LNCaP clone FGC (cell line): ENCODE data around the gene HSD17B13.
"Not testable (repeated sequence)": the region's sequence is repeated elsewhere in the genome, so short reads cannot be mapped to it uniquely, and the experiment has no call there.

ENCODE experiments used
- DNase-seq: peaks from one replicate; pipeline ENCODE4 v3.0.0-alpha.2; 2011; ENCODE audit warnings: low read depth
- H3K4me3 ChIP-seq: 2 replicates; pipeline ENCODE4 v1.5.1; 2011; ENCODE audit warnings: mild to moderate bottlenecking, low read depth, low read length, control low read depth
- CTCF ChIP-seq: IDR thresholded peaks from 2 replicates; pipeline ENCODE4 v1.5.1; 2012; ENCODE audit warnings: mild to moderate bottlenecking; ENCODE audit not compliant: control insufficient read depth, insufficient read depth; ENCODE audit errors: extremely low read depth

The HSD17B13 gene

DNA sequence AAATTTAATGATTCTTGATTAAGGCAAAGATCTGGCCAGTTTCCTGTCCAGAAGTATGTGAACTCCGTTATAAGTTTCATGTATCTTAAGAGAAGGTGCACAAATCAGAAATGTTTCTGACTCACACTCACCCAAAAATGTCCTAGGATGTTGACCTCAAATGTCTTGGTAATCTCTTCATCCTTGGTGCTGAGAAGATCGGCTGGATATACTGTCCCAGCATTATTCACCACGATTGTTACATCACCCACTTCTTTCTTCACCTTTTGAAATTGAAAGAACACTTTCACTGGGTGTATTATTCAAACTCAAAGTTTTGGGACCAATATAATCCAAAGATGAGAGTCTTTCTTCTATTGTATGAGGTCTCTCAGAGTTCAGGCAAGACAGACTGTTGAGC is 5.7 kb downstream of the HSD17B13 start:
- H3K4me3 ChIP-seq: no peak overlapping the region
- TF ChIP-seq CTCF: no peak
- no peak for DNase-seq

- DNase-seq, H3K4me3 ChIP-seq: not testable (repeated sequence)
Observed at GRCh38 chr4:87315000-87315399, 7.7 kb downstream of the HSD17B13 start.

DNA sequence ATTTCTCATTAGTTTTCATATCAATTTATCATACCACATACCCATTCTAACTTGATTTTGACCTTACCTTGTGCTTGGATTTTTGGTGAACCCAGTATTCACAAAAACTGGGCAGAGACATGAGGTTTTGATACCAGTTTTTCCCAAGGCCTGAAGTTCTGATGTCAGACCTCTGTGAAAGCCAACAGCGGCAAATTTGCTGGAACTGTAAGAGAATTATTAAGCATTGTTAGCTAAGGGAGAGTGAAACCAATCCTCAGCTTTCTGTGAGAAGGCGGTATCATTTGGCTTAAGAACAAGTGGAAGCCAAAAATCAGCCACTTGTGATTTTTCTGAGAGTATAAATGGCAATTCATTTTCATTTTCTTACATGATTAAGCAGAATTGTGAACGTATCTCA is 8.9 kb downstream of the HSD17B13 start:
- H3K4me3 ChIP-seq: no peak overlapping the region

DNA sequence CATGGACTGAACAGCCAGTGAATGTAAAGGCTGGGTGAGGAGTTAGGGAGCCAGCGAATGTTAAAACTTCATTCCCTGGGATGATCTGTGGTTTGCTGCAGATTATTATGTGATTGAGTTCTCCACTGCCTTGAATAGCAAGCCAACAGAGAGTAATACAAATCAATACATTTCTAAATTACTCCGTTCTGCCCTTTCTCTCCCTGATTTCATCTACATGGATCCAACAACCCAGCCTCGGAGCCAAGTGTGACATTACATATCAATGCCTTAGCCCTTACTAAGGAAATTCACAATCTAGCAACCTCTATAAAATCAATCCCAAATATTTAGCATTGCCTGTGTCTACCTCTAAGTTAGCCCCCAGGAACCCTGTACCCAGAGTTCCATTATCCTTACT is 11.0 kb downstream of the HSD17B13 start:
- DNase-seq: no peak
- TF ChIP-seq CTCF: no peak
- no peak overlapping the region for H3K4me3 ChIP-seq

More for the DNA sequence above, 8.9 kb downstream of the HSD17B13 start:
- TF ChIP-seq CTCF: no peak
- no peak for DNase-seq

- no peak for DNase-seq
Observed at GRCh38 chr4:87310691-87311335, 11.9 kb downstream of the HSD17B13 start.

GRCh38 chr4:87309625-87310024 is 13.1 kb downstream of the HSD17B13 start:
- no peak overlapping the region for H3K4me3 ChIP-seq
- DNase-seq: no peak
- no peak for TF ChIP-seq CTCF

More at GRCh38 chr4:87310691-87311335, 11.9 kb downstream of the HSD17B13 start:
- H3K4me3 ChIP-seq: no peak overlapping the region
- no peak for TF ChIP-seq CTCF

- TF ChIP-seq CTCF: no peak
- no peak for DNase-seq
- H3K4me3 ChIP-seq: no peak overlapping the region
Observed at GRCh38 chr4:87306056-87306455, 16.6 kb downstream of the HSD17B13 start.
